BLaER1 treated with 17β-estradiol and CSF1 and Interleukin-3, amounts not matched to agents 10 nM and 100 nM (cell line): ENCODE measurements around the gene PVALB.
"Not testable (repeated sequence)": the region's sequence is repeated elsewhere in the genome, so short reads cannot be mapped to it uniquely, and the experiment has no call there.

ENCODE experiments used
- H3K27ac ChIP-seq, 11 experiments: shearing (Covaris generic); formaldehyde crosslinking; 2 replicates each; pipeline ENCODE4 v1.8.1; 2022
- H3K27me3 ChIP-seq, 11 experiments: shearing (Covaris generic); formaldehyde crosslinking; 2 replicates each; pipeline ENCODE4 v1.8.1; 2022
- H3K36me3 ChIP-seq, 11 experiments: shearing (Covaris generic); formaldehyde crosslinking; 2 replicates each; pipeline ENCODE4 v1.8.1; 2022
- H3K4me1 ChIP-seq, 10 experiments: shearing (Covaris generic); formaldehyde crosslinking; 2 replicates each; pipeline ENCODE4 v1.8.1; 2022
- H3K4me2 ChIP-seq, 11 experiments: shearing (Covaris generic); formaldehyde crosslinking; 2 replicates each; pipeline ENCODE4 v1.8.1; 2022
- H3K4me3 ChIP-seq, 10 experiments: shearing (Covaris generic); formaldehyde crosslinking; 2 replicates each; pipeline ENCODE4 v1.8.1; 2022
- H3K9ac ChIP-seq, 11 experiments: shearing (Covaris generic); formaldehyde crosslinking; 2 replicates each; pipeline ENCODE4 v1.8.1; 2022
- H3K9me3 ChIP-seq, 11 experiments: shearing (Covaris generic); formaldehyde crosslinking; replicated peaks in 1 of 11; 2 replicates each; pipeline ENCODE4 v1.8.1; 2022
- H4K20me1 ChIP-seq, 11 experiments: shearing (Covaris generic); formaldehyde crosslinking; 2 replicates each; pipeline ENCODE4 v1.8.1; 2022
- Cebpa-rat ChIP-seq, 11 experiments: shearing (Covaris generic); IDR thresholded peaks; 2 replicates each; pipeline ENCODE4 v1.8.1; 2022

The PVALB gene

DNA sequence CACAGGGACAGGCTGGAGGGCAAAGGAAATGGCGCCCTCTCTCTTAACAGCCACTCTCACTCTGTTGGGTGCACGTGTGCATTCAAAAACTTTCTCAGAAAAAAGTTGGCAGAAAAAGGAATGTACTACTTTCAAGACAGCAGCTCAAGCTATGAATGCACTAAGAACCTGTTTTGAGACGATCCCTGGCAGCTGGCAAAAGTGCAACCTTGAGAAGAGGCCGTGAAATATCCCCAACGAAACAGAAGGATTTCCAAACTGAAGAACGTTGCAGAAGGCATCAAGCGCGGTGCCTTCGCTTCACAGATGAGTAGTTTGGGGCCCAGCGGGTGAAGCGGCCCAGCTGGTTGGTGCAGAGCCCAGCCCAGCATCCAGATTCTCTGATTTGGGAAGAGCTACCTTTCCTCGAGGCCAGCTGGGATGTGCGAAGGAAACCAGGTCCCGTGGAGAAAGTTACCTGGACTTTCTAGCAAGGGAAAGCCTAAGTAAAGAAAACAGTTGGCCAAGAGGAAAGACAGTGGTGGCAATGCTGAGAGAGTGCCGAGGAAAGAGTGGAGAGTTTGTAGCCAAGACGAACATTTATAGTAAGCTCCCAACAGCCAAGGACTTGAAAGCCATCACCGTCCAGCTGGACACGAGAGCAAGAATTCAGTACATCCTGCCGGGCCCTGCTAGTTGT, 57.2 kb downstream of the PVALB start:
- 0 out of 22 replicates have a peak overlapping the region, but pooled peaks of 1 of the 11 experiments have one; percentile 24 for H3K9ac ChIP-seq
- H3K36me3 ChIP-seq = peaks cover 8 to 31% (median 20%) of the 10 kb centered on the region in 11 experiments; a peak in 21 of 22 replicates
- H3K27ac ChIP-seq = peak overlapping the region in 1 of 11 experiments; percentile 16; a peak in 1 of 22 replicates
- H3K4me3 ChIP-seq = no peak overlapping the region
- H3K4me1 ChIP-seq = peaks cover 18 to 56% (median 47%) of the 10 kb centered on the region in 10 experiments
- peaks cover 0 to 19% (median 15%) of the 10 kb centered on the region in 11 experiments; a peak in 16 of 22 replicates for H3K9me3 ChIP-seq
- H3K27me3 ChIP-seq = no peaks in the 10 kb centered on the region
- H3K4me2 ChIP-seq = peak overlapping the region in 8 of 11 experiments; percentile 26 to 96 (median 77); a peak in 16 of 22 replicates
- TF ChIP-seq Cebpa-rat (IDR thresholded peaks at IDR 0.05) = no peak
- H4K20me1 ChIP-seq = no peaks in the 10 kb centered on the region; a peak in 1 of 22 replicates

DNA sequence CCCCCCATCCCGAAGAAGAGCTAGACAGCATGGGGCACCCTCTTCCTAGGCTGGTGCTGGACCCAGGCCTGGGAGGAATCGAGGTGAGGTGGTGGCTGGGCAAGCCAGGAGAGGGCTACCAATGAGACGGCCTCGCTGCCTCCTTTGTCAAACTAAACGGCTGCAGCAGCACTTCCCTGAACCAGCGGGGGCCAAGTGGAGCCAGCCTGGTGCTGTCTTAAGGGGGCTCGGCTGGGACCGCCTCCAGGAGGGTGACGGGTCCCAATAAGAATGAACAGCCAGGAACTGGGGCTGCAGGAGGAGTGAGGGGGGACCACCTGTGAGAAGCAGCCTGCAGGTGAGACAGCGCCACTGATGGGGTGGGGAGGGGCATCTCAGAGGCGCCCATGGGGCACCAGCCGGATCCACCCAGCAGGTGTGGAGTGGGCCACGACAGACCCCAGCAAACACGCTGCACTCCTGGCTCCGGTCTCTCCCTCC, 58.0 kb downstream of the PVALB start:
- Histone ChIP-seq H3K4me1 (peaks cover 18 to 56% (median 47%) of the 10 kb centered on the region in 10 experiments), H3K27ac (peak overlapping the region in 1 of 11 experiments; percentile 16; a peak in 1 of 22 replicates), H3K4me2 (peak overlapping the region in 8 of 11 experiments; percentile 26 to 96 (median 77); a peak in 15 of 22 replicates), H4K20me1 (no peaks in the 10 kb centered on the region; a peak in 1 of 22 replicates), H3K36me3 (peaks cover 5 to 24% (median 20%) of the 10 kb centered on the region in 11 experiments; a peak in 21 of 22 replicates), H3K27me3 (no peaks in the 10 kb centered on the region), H3K9me3 (peaks cover 0 to 17% (median 14%) of the 10 kb centered on the region in 11 experiments; a peak in 16 of 22 replicates), H3K4me3 (no peak overlapping the region), H3K9ac (peak overlapping the region in 2 of 11 experiments; percentile 10 to 24; a peak in 1 of 22 replicates)
- no peak for TF ChIP-seq Cebpa-rat (IDR thresholded peaks at IDR 0.05)

- Histone ChIP-seq H3K4me3 (no peak overlapping the region), H3K4me1 (peaks cover 18 to 56% (median 47%) of the 10 kb centered on the region in 10 experiments), H3K9ac (peak overlapping the region in 1 of 11 experiments; percentile 8; a peak in 2 of 22 replicates), H3K36me3 (peaks cover 0 to 13% (median 10%) of the 10 kb centered on the region in 11 experiments; a peak in 20 of 22 replicates), H4K20me1 (no peaks in the 10 kb centered on the region; a peak in 1 of 22 replicates), H3K27me3 (no peaks in the 10 kb centered on the region), H3K27ac (peak overlapping the region in 2 of 11 experiments; percentile 70 to 71; a peak in 2 of 22 replicates), H3K4me2 (peak overlapping the region in 8 of 11 experiments; percentile 83 to 96 (median 90); a peak in 16 of 22 replicates), H3K9me3 (peaks cover 0 to 6% (median 5%) of the 10 kb centered on the region in 11 experiments; a peak in 14 of 22 replicates)
- TF ChIP-seq Cebpa-rat (IDR thresholded peaks at IDR 0.05) = no peak
These were observed 59.1 kb downstream of the PVALB start for GRCh38 chr22:36757668-36758211.

DNA sequence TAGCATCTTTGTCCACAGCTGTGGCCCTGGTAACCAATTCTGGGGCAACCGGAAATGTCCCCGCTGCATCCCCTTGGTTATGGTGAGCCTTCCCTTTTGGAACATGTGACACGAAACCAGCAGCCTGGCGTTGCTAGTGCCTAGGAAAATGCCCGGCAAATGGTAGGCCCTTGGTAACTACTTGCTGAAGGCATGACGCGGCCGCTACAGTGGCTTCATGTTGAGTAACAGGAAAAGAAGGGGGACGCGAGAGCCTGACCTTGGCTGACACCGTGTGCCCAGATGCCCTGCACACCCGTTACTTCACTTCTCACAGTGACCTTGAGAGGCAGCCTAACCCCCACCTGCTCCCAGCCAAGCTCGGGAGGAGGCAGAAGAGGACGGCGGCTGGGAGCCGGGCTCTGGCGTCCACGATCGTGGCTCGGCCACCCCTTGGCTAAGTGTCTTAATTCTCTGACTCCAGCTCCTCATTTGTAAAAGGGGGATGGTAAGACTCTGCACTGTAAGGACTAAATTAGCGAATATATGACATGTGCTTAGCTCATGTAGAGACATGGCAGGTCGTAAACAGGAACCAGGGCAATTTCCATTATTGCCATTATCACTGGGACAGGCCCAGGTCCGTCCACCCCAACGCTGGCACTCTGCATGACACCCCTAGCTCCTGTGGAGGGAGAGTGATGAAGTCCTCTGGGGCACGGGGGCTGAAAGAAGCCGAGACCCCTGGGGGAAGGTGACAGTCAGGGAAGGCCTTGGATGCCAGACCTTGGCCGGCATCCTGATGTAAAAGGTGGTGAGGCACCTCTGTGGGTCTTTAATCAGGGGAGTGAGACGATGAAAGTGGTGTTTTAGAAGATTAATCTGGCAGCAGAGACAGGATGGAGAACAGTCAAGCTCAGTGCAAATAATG, 59.8 kb downstream of the PVALB start:
- Histone ChIP-seq H3K4me1 (peaks cover 18 to 56% (median 47%) of the 10 kb centered on the region in 10 experiments), H3K9ac (peak overlapping the region in 5 of 11 experiments; percentile 24 to 57 (median 33); a peak in 7 of 22 replicates), H3K27ac (peak overlapping the region in 8 of 11 experiments; percentile 1 to 71 (median 62); a peak in 15 of 22 replicates), H3K4me2 (peak overlapping the region; percentile 33 to 96 (median 87)), H4K20me1 (no peaks in the 10 kb centered on the region; a peak in 1 of 22 replicates), H3K36me3 (peaks cover 0 to 5% (median 3%) of the 10 kb centered on the region in 11 experiments; a peak in 6 of 22 replicates), H3K27me3 (no peaks in the 10 kb centered on the region), H3K4me3 (0 out of 20 replicates have a peak overlapping the region, but pooled peaks of 1 of the 10 experiments have one; percentile 2), H3K9me3 (no peaks in the 10 kb centered on the region)
- TF ChIP-seq Cebpa-rat (IDR thresholded peaks at IDR 0.05) = no peak

- TF ChIP-seq Cebpa-rat (IDR thresholded peaks at IDR 0.05) = no peak
- Histone ChIP-seq H3K4me3 (0 out of 20 replicates have a peak overlapping the region, but pooled peaks of 1 of the 10 experiments have one; percentile 2), H3K27ac (peak overlapping the region in 8 of 11 experiments; percentile 1 to 71 (median 62); a peak in 15 of 22 replicates), H3K4me1 (peaks cover 18 to 56% (median 47%) of the 10 kb centered on the region in 10 experiments), H4K20me1 (no peaks in the 10 kb centered on the region; a peak in 1 of 22 replicates), H3K9me3 (no peaks in the 10 kb centered on the region), H3K27me3 (no peaks in the 10 kb centered on the region), H3K4me2 (peak overlapping the region; percentile 66 to 96 (median 87)), H3K36me3 (no peaks in the 10 kb centered on the region), H3K9ac (peak overlapping the region in 7 of 11 experiments; percentile 11 to 62 (median 35); a peak in 10 of 22 replicates)
These were observed 60.8 kb downstream of the PVALB start for GRCh38 chr22:36756031-36756430.

DNA sequence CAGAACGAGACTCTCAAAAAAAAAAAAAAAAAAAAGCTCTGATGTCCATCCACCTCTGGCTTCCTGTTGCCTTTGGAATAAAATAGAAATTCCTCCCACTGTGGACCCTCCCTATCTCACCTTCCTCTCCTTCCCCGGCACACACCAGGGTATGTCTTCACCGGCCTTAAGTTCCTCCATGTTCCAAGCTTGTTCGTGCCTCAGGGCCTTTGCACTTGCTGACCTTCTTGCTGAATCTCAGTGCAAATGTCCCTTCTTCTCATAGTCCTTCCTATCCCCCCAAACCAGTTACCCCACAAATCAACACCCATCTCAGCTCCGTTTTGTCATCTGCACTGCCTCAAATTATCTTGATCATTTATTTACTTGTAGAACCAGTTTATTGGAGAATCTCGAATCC, 61.5 kb downstream of the PVALB start:
- H4K20me1 ChIP-seq = no peaks in the 10 kb centered on the region; a peak in 1 of 22 replicates
- peaks cover 18 to 51% (median 47%) of the 10 kb centered on the region in 10 experiments for H3K4me1 ChIP-seq
- H3K27me3 ChIP-seq = no peaks in the 10 kb centered on the region
- H3K4me2 ChIP-seq = peak overlapping the region in 8 of 11 experiments; percentile 83 to 96 (median 90); a peak in 14 of 22 replicates
- TF ChIP-seq Cebpa-rat (IDR thresholded peaks at IDR 0.05) = no peak
- H3K9me3 ChIP-seq = no peaks in the 10 kb centered on the region
- H3K9ac ChIP-seq = peak overlapping the region in 1 of 11 experiments; percentile 57; a peak in 2 of 22 replicates
- H3K4me3 ChIP-seq = no peak overlapping the region
- H3K36me3 ChIP-seq = no peaks in the 10 kb centered on the region
- H3K27ac ChIP-seq = peak overlapping the region in 3 of 11 experiments; percentile 69 to 71 (median 70); a peak in 4 of 22 replicates

- not testable (repeated sequence) for H3K4me3 ChIP-seq, H3K27me3 ChIP-seq, H3K9ac ChIP-seq, H4K20me1 ChIP-seq, H3K4me2 ChIP-seq, H3K9me3 ChIP-seq, H3K27ac ChIP-seq, H3K36me3 ChIP-seq
- H3K4me1 ChIP-seq = peaks cover 18 to 46% (median 45%) of the 10 kb centered on the region in 10 experiments
These were observed 62.0 kb downstream of the PVALB start for GRCh38 chr22:36754881-36755280.

GRCh38 chr22:36753916-36754315, 62.9 kb downstream of the PVALB start:
- no peaks in the 10 kb centered on the region for H3K36me3 ChIP-seq
- no peak overlapping the region for H3K9ac ChIP-seq
- H3K4me1 ChIP-seq = peaks cover 18 to 37% (median 36%) of the 10 kb centered on the region in 10 experiments
- no peak overlapping the region for H3K4me3 ChIP-seq
- H3K4me2 ChIP-seq = no peak overlapping the region
- TF ChIP-seq Cebpa-rat (IDR thresholded peaks at IDR 0.05) = no peak
- no peak overlapping the region for H3K27ac ChIP-seq
- no peaks in the 10 kb centered on the region for H3K27me3 ChIP-seq
- no peaks in the 10 kb centered on the region; a peak in 1 of 22 replicates for H4K20me1 ChIP-seq
- no peaks in the 10 kb centered on the region for H3K9me3 ChIP-seq
